ENCODE data around the gene SLC25A21. TPM values are rescaled to one million over a fixed set of nuclear protein-coding genes. Genes with fewer than 3 reads are reported as not detected.

SLC25A21 gene
- total RNA-seq, 1 donor from 2014 or later: not detected

- no peak for DNase-seq (ENCODE audit: low spot score)
These were observed 398.8 kb downstream of the SLC25A21 start for GRCh38 chr14:36773558-36773957.

GRCh38 chr14:36773136-36773540 is 399.3 kb downstream of the SLC25A21 start:
- no peak for DNase-seq (ENCODE audit: low spot score)

GRCh38 chr14:36771028-36771640 is 401.3 kb downstream of the SLC25A21 start:
- no peak for DNase-seq (ENCODE audit: low spot score)

- DNase-seq (ENCODE audit: low spot score): no peak
These were observed 403.6 kb downstream of the SLC25A21 start for GRCh38 chr14:36768638-36769337.

GRCh38 chr14:36767603-36768281 is 404.7 kb downstream of the SLC25A21 start:
- no peak for DNase-seq (ENCODE audit: low spot score)

- DNase-seq (ENCODE audit: low spot score): no peak
These were observed 405.4 kb downstream of the SLC25A21 start for GRCh38 chr14:36766974-36767373.

GRCh38 chr14:36757734-36758601 is 414.4 kb downstream of the SLC25A21 start:
- DNase-seq (ENCODE audit: low spot score): no peak

- no peak for DNase-seq (ENCODE audit: low spot score)
These were observed 416.2 kb downstream of the SLC25A21 start for GRCh38 chr14:36756226-36756625.

- DNase-seq (ENCODE audit: low spot score): no peak
These were observed 416.6 kb downstream of the SLC25A21 start for GRCh38 chr14:36755756-36756155.

GRCh38 chr14:36751920-36752319 is 420.5 kb downstream of the SLC25A21 start:
- no peak for DNase-seq (ENCODE audit: low spot score)

- no peak for DNase-seq (ENCODE audit: low spot score)
These were observed 421.3 kb downstream of the SLC25A21 start for GRCh38 chr14:36751106-36751505.

GRCh38 chr14:36750244-36750643 is 422.2 kb downstream of the SLC25A21 start:
- no peak for DNase-seq (ENCODE audit: low spot score)

GRCh38 chr14:36748610-36749213 is 423.7 kb downstream of the SLC25A21 start:
- DNase-seq (ENCODE audit: low spot score): no peak

GRCh38 chr14:36747411-36748184 is 424.8 kb downstream of the SLC25A21 start:
- no peak for DNase-seq (ENCODE audit: low spot score)

- DNase-seq (ENCODE audit: low spot score): no peak
These were observed 425.5 kb downstream of the SLC25A21 start for GRCh38 chr14:36746872-36747271.

- DNase-seq (ENCODE audit: low spot score): no peak
These were observed 430.5 kb downstream of the SLC25A21 start for GRCh38 chr14:36741858-36742257.

- DNase-seq (ENCODE audit: low spot score): no peak
These were observed 434.1 kb downstream of the SLC25A21 start for GRCh38 chr14:36738269-36738668.

GRCh38 chr14:36726128-36726527 is 446.3 kb downstream of the SLC25A21 start:
- no peak for DNase-seq (ENCODE audit: low spot score)

- DNase-seq (ENCODE audit: low spot score): no peak
These were observed 448.2 kb downstream of the SLC25A21 start for GRCh38 chr14:36724162-36724561.

GRCh38 chr14:36723530-36723929 is 448.9 kb downstream of the SLC25A21 start:
- no peak for DNase-seq (ENCODE audit: low spot score)
